GM19239 (cell line): ENCODE results near the gene DOCK4.

Experiments used
- DNase-seq: peaks from one replicate; pipeline ENCODE4 v3.0.0; 2011; ENCODE audit warnings: low spot score; ENCODE audit not compliant: insufficient read length
- FAIRE-seq: peaks from 2 replicates; lab custom pipeline; 2011; peaks lifted over from hg19 to GRCh38; lab: Jason Lieb, UNC

Gene DOCK4

GRCh38 chr7:111845853-111846252 is 360.3 kb downstream of the DOCK4 start:
- FAIRE-seq (no peak), DNase-seq (no peak)

- FAIRE-seq (no peak), DNase-seq (no peak)
Measured at GRCh38 chr7:111844904-111845671, 361.1 kb downstream of the DOCK4 start.

- FAIRE-seq = no peak
- DNase-seq = no peak
Measured at GRCh38 chr7:111842491-111842890, 363.7 kb downstream of the DOCK4 start.

- FAIRE-seq = no peak
- DNase-seq = no peak
Measured at GRCh38 chr7:111841596-111842205, 364.5 kb downstream of the DOCK4 start.

- no peak for FAIRE-seq
- DNase-seq = no peak
Measured at GRCh38 chr7:111840528-111840927, 365.7 kb downstream of the DOCK4 start.

GRCh38 chr7:111839261-111839660 is 366.9 kb downstream of the DOCK4 start:
- FAIRE-seq (no peak), DNase-seq (no peak)

- no peak for FAIRE-seq
- no peak for DNase-seq
Measured at GRCh38 chr7:111836592-111836991, 369.6 kb downstream of the DOCK4 start.

- DNase-seq (no peak), FAIRE-seq (no peak)
Measured at GRCh38 chr7:111835066-111835465, 371.1 kb downstream of the DOCK4 start.

- no peak for FAIRE-seq
- no peak for DNase-seq
Measured at GRCh38 chr7:111834367-111834766, 371.8 kb downstream of the DOCK4 start.

GRCh38 chr7:111833466-111833865 is 372.7 kb downstream of the DOCK4 start:
- no peak for DNase-seq
- FAIRE-seq = no peak

GRCh38 chr7:111832174-111832573 is 374.0 kb downstream of the DOCK4 start:
- no peak for DNase-seq
- no peak for FAIRE-seq

GRCh38 chr7:111829221-111829620 is 377.0 kb downstream of the DOCK4 start:
- FAIRE-seq = no peak

GRCh38 chr7:111827863-111828504 is 378.2 kb downstream of the DOCK4 start:
- DNase-seq (no peak), FAIRE-seq (no peak)

More at GRCh38 chr7:111829221-111829620, 377.0 kb downstream of the DOCK4 start:
- DNase-seq = no peak

- DNase-seq (no peak), FAIRE-seq (no peak)
Measured at GRCh38 chr7:111825046-111825445, 381.2 kb downstream of the DOCK4 start.

- no peak for FAIRE-seq
- DNase-seq = no peak
Measured at GRCh38 chr7:111823826-111824225, 382.4 kb downstream of the DOCK4 start.

- no peak for FAIRE-seq
Measured at GRCh38 chr7:111821046-111821445, 385.2 kb downstream of the DOCK4 start.

GRCh38 chr7:111820621-111821020 is 385.6 kb downstream of the DOCK4 start:
- DNase-seq (no peak), FAIRE-seq (no peak)

More at GRCh38 chr7:111821046-111821445, 385.2 kb downstream of the DOCK4 start:
- no peak for DNase-seq

- FAIRE-seq (no peak), DNase-seq (no peak)
Measured at GRCh38 chr7:111820121-111820520, 386.1 kb downstream of the DOCK4 start.

GRCh38 chr7:111815354-111815753 is 390.8 kb downstream of the DOCK4 start:
- FAIRE-seq (no peak), DNase-seq (no peak)

- FAIRE-seq (no peak), DNase-seq (no peak)
Measured at GRCh38 chr7:111813306-111813705, 392.9 kb downstream of the DOCK4 start.

GRCh38 chr7:111806232-111806631 is 400.0 kb downstream of the DOCK4 start:
- FAIRE-seq = no peak
- DNase-seq = no peak
